ENCODE results near the gene PALD1. TPM values are rescaled to one million over a fixed set of nuclear protein-coding genes. Genes with fewer than 3 reads are reported as not detected.
A peak's percentile ranks its signal among the peaks of the same experiment; 100 is the strongest.

The PALD1 gene
- polyA plus RNA-seq, 2 of the 4 experiments (the other 2 are of a cell fraction): 3.6 to 5.5 TPM

DNA sequence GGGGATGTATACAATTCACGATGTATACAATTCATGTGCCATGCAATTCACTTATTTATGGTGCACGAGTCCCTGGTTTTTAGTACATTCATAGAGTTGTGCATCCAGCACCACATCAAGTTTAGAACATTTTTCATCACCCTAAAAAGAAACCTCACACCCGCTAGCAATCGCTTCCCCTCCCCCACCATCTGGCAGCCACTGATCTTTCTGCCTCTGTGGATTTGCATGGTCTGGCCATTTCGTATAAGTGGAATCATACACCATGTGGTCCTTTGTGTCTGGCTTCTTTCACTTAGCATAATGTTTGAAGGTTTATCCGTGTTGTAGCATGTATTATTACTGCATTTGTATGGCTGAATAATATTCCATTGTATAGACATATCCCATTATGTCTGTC is 71.9 kb downstream of the PALD1 start:
- Histone ChIP-seq H3K4me1 (no peaks in the 10 kb centered on the region), H3K9me3 (no peaks in the 10 kb centered on the region), H3K27ac (no peak overlapping the region), H3K4me2 (no peak overlapping the region), H3K4me3 (no peak overlapping the region)
- TF ChIP-seq HEYL (CRISPR knock-in tag; IDR thresholded peaks at IDR 0.05) (no peak), ZFP36 (IDR thresholded peaks at IDR 0.05; ENCODE audit: borderline replicate concordance, partially characterized antibody) (no peak), CBX8 (IDR thresholded peaks at IDR 0.05) (no peak), POLR2A (IDR thresholded peaks at IDR 0.05; ENCODE audit: low read length) (no peak), CHD2 (IDR thresholded peaks at IDR 0.05; ENCODE audit: low read length, partially characterized antibody) (no peak), BHLHE40 (IDR thresholded peaks at IDR 0.05; ENCODE audit: low read depth, low read length) (no peak), RFX5 (IDR thresholded peaks at IDR 0.05) (no peak), SMC3 (IDR thresholded peaks at IDR 0.05) (no peak), HOXB13 (CRISPR knock-in tag; IDR thresholded peaks at IDR 0.05; ENCODE audit: low read depth) (no peak), FOSB (CRISPR knock-in tag; IDR thresholded peaks at IDR 0.05) (no peak), JUN (IDR thresholded peaks at IDR 0.05) (no peak), TFCP2L1 (CRISPR knock-in tag; IDR thresholded peaks at IDR 0.05) (no peak)
- TF ChIP-seq, protein P1, sequence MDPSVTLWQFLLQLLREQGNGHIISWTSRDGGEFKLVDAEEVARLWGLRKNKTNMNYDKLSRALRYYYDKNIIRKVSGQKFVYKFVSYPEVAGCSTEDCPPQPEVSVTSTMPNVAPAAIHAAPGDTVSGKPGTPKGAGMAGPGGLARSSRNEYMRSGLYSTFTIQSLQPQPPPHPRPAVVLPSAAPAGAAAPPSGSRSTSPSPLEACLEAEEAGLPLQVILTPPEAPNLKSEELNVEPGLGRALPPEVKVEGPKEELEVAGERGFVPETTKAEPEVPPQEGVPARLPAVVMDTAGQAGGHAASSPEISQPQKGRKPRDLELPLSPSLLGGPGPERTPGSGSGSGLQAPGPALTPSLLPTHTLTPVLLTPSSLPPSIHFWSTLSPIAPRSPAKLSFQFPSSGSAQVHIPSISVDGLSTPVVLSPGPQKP (IDR thresholded peaks at IDR 0.05; ENCODE audit: low read depth, low read length): no peak
- TF ChIP-seq, protein P2, sequence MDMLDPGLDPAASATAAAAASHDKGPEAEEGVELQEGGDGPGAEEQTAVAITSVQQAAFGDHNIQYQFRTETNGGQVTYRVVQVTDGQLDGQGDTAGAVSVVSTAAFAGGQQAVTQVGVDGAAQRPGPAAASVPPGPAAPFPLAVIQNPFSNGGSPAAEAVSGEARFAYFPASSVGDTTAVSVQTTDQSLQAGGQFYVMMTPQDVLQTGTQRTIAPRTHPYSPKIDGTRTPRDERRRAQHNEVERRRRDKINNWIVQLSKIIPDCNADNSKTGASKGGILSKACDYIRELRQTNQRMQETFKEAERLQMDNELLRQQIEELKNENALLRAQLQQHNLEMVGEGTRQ (IDR thresholded peaks at IDR 0.05): no peak
- ChIA-PET POLR2A (no interaction called here), CTCF (interaction anchor here (0.6 to 6.3 kb wide), 52 partner anchors 10 to 727 kb away, joined by 3 to 129 read pairs (median 5); no protein-coding TSS in a partner anchor)
- FAIRE-seq (no peak), ATAC-seq (no peak), DNase-seq (ENCODE audit: low read depth in 1 of 2, low spot score in 1 of 2) (no peak)
- 62% methylated on average over 6 of the region's 6 CpGs for WGBS (ENCODE audit: missing lambda C conversion rate)

DNA sequence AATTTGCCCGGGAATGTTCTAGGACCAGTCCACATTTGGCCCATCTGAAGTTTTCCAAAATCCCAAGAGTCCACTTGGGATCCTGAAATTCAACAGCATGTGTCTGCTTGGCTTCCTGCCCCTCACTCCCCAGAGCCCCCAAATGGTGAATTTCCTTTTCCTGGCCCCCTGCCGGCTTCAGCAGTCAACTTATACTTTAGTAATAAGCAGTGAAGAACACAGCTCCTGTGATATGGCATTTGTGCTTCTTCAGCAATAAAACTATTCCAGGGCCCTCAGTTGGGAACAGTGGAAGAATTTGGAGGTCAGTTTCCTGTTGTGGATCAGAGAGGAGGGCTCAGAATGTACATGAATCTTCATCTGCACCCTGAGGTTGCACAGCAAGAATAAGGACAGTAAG is 72.9 kb downstream of the PALD1 start:
- ATAC-seq (no peak), FAIRE-seq (no peak), DNase-seq (ENCODE audit: low read depth in 1 of 2, low spot score in 1 of 2) (no peak)
- Histone ChIP-seq H3K4me1 (no peaks in the 10 kb centered on the region), H3K4me2 (no peak overlapping the region), H3K4me3 (no peak overlapping the region), H3K27ac (no peak overlapping the region), H3K9me3 (no peaks in the 10 kb centered on the region)
- no peak for TF ChIP-seq TP53 (CRISPR knock-in tag; IDR thresholded peaks at IDR 0.05)
- TF ChIP-seq, protein P3, sequence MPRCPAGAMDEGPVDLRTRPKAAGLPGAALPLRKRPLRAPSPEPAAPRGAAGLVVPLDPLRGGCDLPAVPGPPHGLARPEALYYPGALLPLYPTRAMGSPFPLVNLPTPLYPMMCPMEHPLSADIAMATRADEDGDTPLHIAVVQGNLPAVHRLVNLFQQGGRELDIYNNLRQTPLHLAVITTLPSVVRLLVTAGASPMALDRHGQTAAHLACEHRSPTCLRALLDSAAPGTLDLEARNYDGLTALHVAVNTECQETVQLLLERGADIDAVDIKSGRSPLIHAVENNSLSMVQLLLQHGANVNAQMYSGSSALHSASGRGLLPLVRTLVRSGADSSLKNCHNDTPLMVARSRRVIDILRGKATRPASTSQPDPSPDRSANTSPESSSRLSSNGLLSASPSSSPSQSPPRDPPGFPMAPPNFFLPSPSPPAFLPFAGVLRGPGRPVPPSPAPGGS (IDR thresholded peaks at IDR 0.05): no peak
- TF ChIP-seq MAFK (IDR thresholded peaks at IDR 0.05; ENCODE audit: partially characterized antibody): peak; percentile 30
- POLR2A ChIA-PET: no interaction called here
- 72% methylated on average over 2 of the region's 2 CpGs for WGBS (ENCODE audit: missing lambda C conversion rate)
- CTCF ChIA-PET: interaction anchor here (0.7 to 6.3 kb wide), 13 partner anchors 9 to 734 kb away, joined by 3 to 129 read pairs (median 10); no protein-coding TSS in a partner anchor

DNA sequence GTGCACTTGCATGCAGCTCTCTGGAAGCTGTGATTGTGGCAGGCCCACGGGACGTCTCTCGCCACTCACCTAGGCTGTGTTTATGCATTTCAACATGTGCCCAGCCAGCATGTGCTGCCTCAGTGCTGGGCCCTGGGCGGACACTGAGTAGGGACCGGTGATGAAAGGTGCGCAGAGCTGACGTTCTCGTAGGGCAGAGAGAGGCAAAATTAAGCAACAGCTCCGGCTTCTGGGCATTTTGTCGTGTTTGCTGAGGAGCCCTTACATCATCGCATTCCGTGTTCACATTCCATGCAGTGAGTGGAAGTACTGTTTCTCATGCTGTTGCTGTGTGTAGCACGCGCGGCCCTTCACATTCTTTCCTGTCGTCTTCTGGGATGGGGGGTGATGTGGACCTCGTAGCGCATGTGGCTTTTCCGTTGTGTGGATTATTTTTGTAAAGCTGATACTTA is 73.4 kb downstream of the PALD1 start:
- 87% methylated on average over 19 of the region's 19 CpGs for WGBS (ENCODE audit: missing lambda C conversion rate)
- Histone ChIP-seq H3K27ac (no peak overlapping the region), H3K4me2 (no peak overlapping the region), H3K4me3 (no peak overlapping the region), H3K9me3 (no peaks in the 10 kb centered on the region), H3K4me1 (no peaks in the 10 kb centered on the region)
- no peak for DNase-seq (ENCODE audit: low read depth in 1 of 2, low spot score in 1 of 2)
- ATAC-seq: no peak
- FAIRE-seq: no peak
- TF ChIP-seq MAFK (IDR thresholded peaks at IDR 0.05; ENCODE audit: partially characterized antibody) (peak; percentile 1), RNF2 (IDR thresholded peaks at IDR 0.05; ENCODE audit: borderline replicate concordance, low read depth) (no peak), KDM1A (IDR thresholded peaks at IDR 0.05; ENCODE audit: low read depth) (no peak), FOXS1 (CRISPR knock-in tag; IDR thresholded peaks at IDR 0.05) (no peak)
- TF ChIP-seq, protein P4, sequence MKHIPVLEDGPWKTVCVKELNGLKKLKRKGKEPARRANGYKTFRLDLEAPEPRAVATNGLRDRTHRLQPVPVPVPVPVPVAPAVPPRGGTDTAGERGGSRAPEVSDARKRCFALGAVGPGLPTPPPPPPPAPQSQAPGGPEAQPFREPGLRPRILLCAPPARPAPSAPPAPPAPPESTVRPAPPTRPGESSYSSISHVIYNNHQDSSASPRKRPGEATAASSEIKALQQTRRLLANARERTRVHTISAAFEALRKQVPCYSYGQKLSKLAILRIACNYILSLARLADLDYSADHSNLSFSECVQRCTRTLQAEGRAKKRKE (CRISPR knock-in tag; IDR thresholded peaks at IDR 0.05; ENCODE audit: low read depth): no peak
- TF ChIP-seq, protein P5, sequence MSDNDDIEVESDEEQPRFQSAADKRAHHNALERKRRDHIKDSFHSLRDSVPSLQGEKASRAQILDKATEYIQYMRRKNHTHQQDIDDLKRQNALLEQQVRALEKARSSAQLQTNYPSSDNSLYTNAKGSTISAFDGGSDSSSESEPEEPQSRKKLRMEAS (IDR thresholded peaks at IDR 0.05): no peak
- TF ChIP-seq, protein P6, sequence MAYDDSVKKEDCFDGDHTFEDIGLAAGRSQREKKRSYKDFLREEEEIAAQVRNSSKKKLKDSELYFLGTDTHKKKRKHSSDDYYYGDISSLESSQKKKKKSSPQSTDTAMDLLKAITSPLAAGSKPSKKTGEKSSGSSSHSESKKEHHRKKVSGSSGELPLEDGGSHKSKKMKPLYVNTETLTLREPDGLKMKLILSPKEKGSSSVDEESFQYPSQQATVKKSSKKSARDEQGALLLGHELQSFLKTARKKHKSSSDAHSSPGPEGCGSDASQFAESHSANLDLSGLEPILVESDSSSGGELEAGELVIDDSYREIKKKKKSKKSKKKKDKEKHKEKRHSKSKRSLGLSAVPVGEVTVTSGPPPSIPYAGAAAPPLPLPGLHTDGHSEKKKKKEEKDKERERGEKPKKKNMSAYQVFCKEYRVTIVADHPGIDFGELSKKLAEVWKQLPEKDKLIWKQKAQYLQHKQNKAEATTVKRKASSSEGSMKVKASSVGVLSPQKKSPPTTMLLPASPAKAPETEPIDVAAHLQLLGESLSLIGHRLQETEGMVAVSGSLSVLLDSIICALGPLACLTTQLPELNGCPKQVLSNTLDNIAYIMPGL (CRISPR knock-in tag; IDR thresholded peaks at IDR 0.05; ENCODE audit: borderline replicate concordance): no peak
- ChIA-PET CTCF (interaction anchor here (0.7 to 6.3 kb wide), 12 partner anchors 8 to 734 kb away, joined by 3 to 129 read pairs (median 20); no protein-coding TSS in a partner anchor), POLR2A (no interaction called here)

All from A549 (cell line).